Upper lobe of left lung (tissue), 6 donors: Measurements from ENCODE around the gene CANT1. TPM values are rescaled to one million over a fixed set of nuclear protein-coding genes. Genes with fewer than 3 reads are reported as not detected.

Experiments
- ATAC-seq, 2 donors: fragments of 200-7000 bp; cut with Tn5 transposase; one replicate each; pipeline ENCODE4 v1.9.1; 2022; ENCODE audit warnings: mild to moderate bottlenecking in 2 of 2, moderate library complexity in 2 of 2; ENCODE audit not compliant: low FRiP score in 2 of 2
- DNase-seq, 2 donors: peaks; one replicate each; pipeline ENCODE4 v3.0.0-alpha.2; 2019 to 2020
- H3K27ac ChIP-seq, 4 donors: fragments of 200-600 bp; sonication (generic); one replicate each; pipeline ENCODE4 v1.5.1; 2016 to 2019
- H3K27me3 ChIP-seq, 4 donors: fragments of 200-600 bp; sonication (generic); one replicate each; pipeline ENCODE4 v1.5.1; 2017 to 2019
- H3K36me3 ChIP-seq, 4 donors: fragments of 200-600 bp; sonication (generic); one replicate each; pipeline ENCODE4 v1.5.1; 2016 to 2019
- H3K4me1 ChIP-seq, 4 donors: fragments of 200-600 bp; sonication (generic); one replicate each; pipeline ENCODE4 v1.5.1; 2018 to 2019
- H3K4me3 ChIP-seq, 4 donors: fragments of 200-600 bp; sonication (generic); one replicate each; pipeline ENCODE4 v1.5.1; 2017 to 2019; ENCODE audit warnings: mild to moderate bottlenecking in 2 of 4, moderate library complexity in 1 of 4
- H3K9me3 ChIP-seq, 4 donors: fragments of 200-600 bp; sonication (generic); one replicate each; pipeline ENCODE4 v1.5.1; 2018 to 2019
- CTCF ChIP-seq, 6 experiments: fragments of 450-650 bp in 4 of 6; fragments of 200-600 bp in 2 of 6; sonication (generic) in 2 of 6; IDR thresholded peaks; one replicate each; pipeline ENCODE4 v1.5.1; 2016 to 2019; ENCODE audit warnings: antibody characterized with exemption in 6 of 6
- EP300 ChIP-seq, 4 donors: sonication (generic); formaldehyde crosslinking; IDR thresholded peaks; one replicate each; pipeline ENCODE4 v1.5.1; 2017; ENCODE audit warnings: antibody characterized with exemption in 4 of 4, control low read depth in 2 of 4
- POLR2A ChIP-seq, 4 donors: fragments of 450-650 bp; IDR thresholded peaks; one replicate each; pipeline ENCODE4 v1.5.1; 2016 to 2017; ENCODE audit warnings: antibody characterized with exemption in 4 of 4, mild to moderate bottlenecking in 2 of 4
- POLR2AphosphoS5 ChIP-seq, 2 donors: sonication (generic); formaldehyde crosslinking; IDR thresholded peaks; one replicate each; pipeline ENCODE4 v1.5.1; 2017; ENCODE audit warnings: antibody characterized with exemption in 2 of 2
- WGBS, 2 donors: methylation state at CpG; one replicate each; pipeline ENCODE4 v1.1.5; 2017 to 2018; 5-methylcytosine and 5-hydroxymethylcytosine counted together
- total RNA-seq, 6 donors: library from RNA; depleted of rRNA in 4 of 6; stranded (reverse); fragments of >200 nt in 4 of 6; gene quantifications; one replicate each; pipeline versions ENCODE4 v1.1.0 to v1.2.1, GENCODE V29; 2016 to 2021
- donor health status: DM: no; HTN: no; CAD: no; lungs with moderate emphysema.
- donor health status: DM: no; HTN: yes; CAD: no; lungs with severe emphysema.

The CANT1 gene
- total RNA-seq, 6 donors from 2014 or later, result 19.5 to 77.8 (median 38.6) TPM

GRCh38 chr17:78951967-78952551 lies 57.5 kb downstream of the CANT1 start:
- Histone ChIP-seq H3K9me3 (peaks cover 8 to 19% (median 10%) of the 10 kb centered on the region in 4 donors), H3K27me3 (no peaks in the 10 kb centered on the region), H3K36me3 (no peaks in the 10 kb centered on the region), H3K4me3 (no peak overlapping the region), H3K4me1 (peaks cover 0 to 4% (median 0%) of the 10 kb centered on the region in 4 donors), H3K27ac (peak overlapping the region in 1 of 4 donors; percentile 19)
- peak in 1 of 2 donors; percentile 26 for ATAC-seq
- DNase-seq, result no peak
- WGBS, 2 donors, result 24 to 65% methylated on average over 6 to 12 of the region's 12 CpGs
- no peak for TF ChIP-seq POLR2A (IDR thresholded peaks at IDR 0.05)
- no peak for TF ChIP-seq CTCF (IDR thresholded peaks at IDR 0.05)
- TF ChIP-seq EP300 (IDR thresholded peaks at IDR 0.05), result no peak
- no peak for TF ChIP-seq POLR2AphosphoS5 (IDR thresholded peaks at IDR 0.05)

GRCh38 chr17:78950870-78951269 lies 58.7 kb downstream of the CANT1 start:
- no peak for ATAC-seq
- no peak for DNase-seq
- H3K9me3 ChIP-seq, result peaks cover 8 to 19% (median 10%) of the 10 kb centered on the region in 4 donors
- no peaks in the 10 kb centered on the region for H3K36me3 ChIP-seq
- peaks cover 0 to 4% (median 0%) of the 10 kb centered on the region in 4 donors for H3K4me1 ChIP-seq
- no peak overlapping the region for H3K4me3 ChIP-seq
- no peak overlapping the region for H3K27ac ChIP-seq
- 83% methylated on average over 2 of the region's 2 CpGs; no CpG with 5 or more reads in 1 of the 2 donors for WGBS, 2 donors
- TF ChIP-seq CTCF (IDR thresholded peaks at IDR 0.05), result no peak
- TF ChIP-seq POLR2A (IDR thresholded peaks at IDR 0.05), result no peak
- no peak for TF ChIP-seq POLR2AphosphoS5 (IDR thresholded peaks at IDR 0.05)
- no peak for TF ChIP-seq EP300 (IDR thresholded peaks at IDR 0.05)
- H3K27me3 ChIP-seq, result no peaks in the 10 kb centered on the region

GRCh38 chr17:78947235-78948149 lies 62.1 kb downstream of the CANT1 start:
- Histone ChIP-seq H3K4me3 (no peak overlapping the region), H3K27me3 (no peaks in the 10 kb centered on the region), H3K9me3 (peaks cover 8 to 19% (median 10%) of the 10 kb centered on the region in 4 donors), H3K36me3 (no peaks in the 10 kb centered on the region), H3K27ac (no peak overlapping the region), H3K4me1 (peaks cover 0 to 4% (median 0%) of the 10 kb centered on the region in 4 donors)
- DNase-seq (no peak), ATAC-seq (peak in 1 of 2 donors; percentile 40)
- TF ChIP-seq EP300 (IDR thresholded peaks at IDR 0.05), result no peak
- TF ChIP-seq POLR2AphosphoS5 (IDR thresholded peaks at IDR 0.05), result no peak
- TF ChIP-seq POLR2A (IDR thresholded peaks at IDR 0.05), result no peak
- no peak for TF ChIP-seq CTCF (IDR thresholded peaks at IDR 0.05)
- 61 to 63% methylated on average over 18 of the region's 18 CpGs for WGBS, 2 donors

- ATAC-seq (no peak), DNase-seq (no peak)
- Histone ChIP-seq H3K4me1 (no peaks in the 10 kb centered on the region), H3K27ac (no peak overlapping the region), H3K27me3 (no peaks in the 10 kb centered on the region), H3K9me3 (peaks cover 8 to 19% (median 9%) of the 10 kb centered on the region in 4 donors), H3K4me3 (no peak overlapping the region), H3K36me3 (no peaks in the 10 kb centered on the region)
- 76 to 81% methylated on average over 8 of the region's 8 CpGs for WGBS, 2 donors
- TF ChIP-seq POLR2AphosphoS5 (IDR thresholded peaks at IDR 0.05) (no peak), EP300 (IDR thresholded peaks at IDR 0.05) (no peak), CTCF (IDR thresholded peaks at IDR 0.05) (no peak)
Measured at GRCh38 chr17:78946631-78947030, 62.9 kb downstream of the CANT1 start.
